Kidney epithelial cell (primary cell): Measurements from ENCODE around the gene CACNA1S. TPM values are rescaled to one million over a fixed set of nuclear protein-coding genes. Genes with fewer than 3 reads are reported as not detected.

Source experiments
- DNase-seq: peaks from one replicate; pipeline ENCODE4 v3.0.0-alpha.2; 2010; ENCODE audit warnings: low read depth
- H3K27me3 ChIP-seq: 2 replicates; pipeline ENCODE4 v1.6.0; 2011; ENCODE audit warnings: low read length; ENCODE audit not compliant: control insufficient read depth, insufficient read depth
- H3K36me3 ChIP-seq: 2 replicates; pipeline ENCODE4 v1.5.1; 2011; ENCODE audit warnings: low read length; ENCODE audit not compliant: control insufficient read depth, insufficient read depth
- H3K4me3 ChIP-seq: 2 replicates; pipeline ENCODE4 v1.5.1; 2011; ENCODE audit warnings: low read depth, mild to moderate bottlenecking, control low read depth, low read length
- CTCF ChIP-seq: IDR thresholded peaks from 2 replicates; pipeline ENCODE4 v1.5.1; 2011; ENCODE audit warnings: mild to moderate bottlenecking, moderate library complexity, low read length, control low read depth, inconsistent platforms; ENCODE audit not compliant: insufficient read depth, poor library complexity, severe bottlenecking
- total RNA-seq: library from RNA; depleted of rRNA; stranded (reverse); fragments of >200 nt; gene quantifications from 2 replicates; pipeline ENCODE4 v1.2.3, GENCODE V29; 2015

Gene CACNA1S
- total RNA-seq, 1 donor from 2014 or later, result not detected

- no peaks in the 10 kb centered on the region for H3K36me3 ChIP-seq
- no peak for DNase-seq
- TF ChIP-seq CTCF, result no peak
- peaks cover 12% of the 10 kb centered on the region for H3K27me3 ChIP-seq
- H3K4me3 ChIP-seq, result no peak overlapping the region
Measured at GRCh38 chr1:201039418-201039817, 72.8 kb downstream of the CACNA1S start.

GRCh38 chr1:201038186-201038876 is 73.9 kb downstream of the CACNA1S start:
- no peak for TF ChIP-seq CTCF

GRCh38 chr1:201036188-201036842 is 75.9 kb downstream of the CACNA1S start:
- Histone ChIP-seq H3K36me3 (no peaks in the 10 kb centered on the region), H3K27me3 (peaks cover 6% of the 10 kb centered on the region), H3K4me3 (no peak overlapping the region)
- no peak for DNase-seq
- no peak for TF ChIP-seq CTCF

More at GRCh38 chr1:201038186-201038876, 73.9 kb downstream of the CACNA1S start:
- no peak for DNase-seq
- H3K36me3 ChIP-seq, result no peaks in the 10 kb centered on the region
- H3K27me3 ChIP-seq, result peaks cover 6% of the 10 kb centered on the region
- no peak overlapping the region for H3K4me3 ChIP-seq

GRCh38 chr1:201034671-201035070 is 77.6 kb downstream of the CACNA1S start:
- TF ChIP-seq CTCF, result no peak
- Histone ChIP-seq H3K4me3 (no peak overlapping the region), H3K27me3 (peaks cover 6% of the 10 kb centered on the region), H3K36me3 (no peaks in the 10 kb centered on the region)
- DNase-seq, result no peak

GRCh38 chr1:201032408-201032807 is 79.8 kb downstream of the CACNA1S start:
- no peak for DNase-seq

More at GRCh38 chr1:201032408-201032807, 79.8 kb downstream of the CACNA1S start:
- no peak for TF ChIP-seq CTCF
- Histone ChIP-seq H3K36me3 (no peaks in the 10 kb centered on the region), H3K4me3 (no peak overlapping the region), H3K27me3 (peaks cover 3% of the 10 kb centered on the region)
